Chondrocyte (in vitro differentiated cells): ENCODE results near the gene MED14. TPM values are rescaled to one million over a fixed set of nuclear protein-coding genes. Genes with fewer than 3 reads are reported as not detected.

Experiments
- DNase-seq: peaks from one replicate; pipeline ENCODE4 v3.0.0; 2021; ENCODE audit warnings: mixed read lengths, low spot score
- H3K27ac Mint-ChIP-seq: one replicate; pipeline ENCODE4 v1.8.0; 2021; ENCODE audit warnings: mild to moderate bottlenecking, moderate library complexity, mixed read lengths; ENCODE audit not compliant: unreplicated experiment
- H3K27me3 Mint-ChIP-seq: 2 replicates; pipeline ENCODE4 v1.8.0; 2021; ENCODE audit warnings: low read depth, mixed read lengths
- H3K36me3 Mint-ChIP-seq: 2 replicates; pipeline ENCODE4 v1.8.0; 2021; ENCODE audit warnings: low read depth, mixed read lengths
- H3K4me1 Mint-ChIP-seq: 2 replicates; pipeline ENCODE4 v1.8.0; 2021; ENCODE audit warnings: low read depth, mild to moderate bottlenecking, mixed read lengths
- H3K4me3 Mint-ChIP-seq: one replicate; pipeline ENCODE4 v1.8.0; 2021; ENCODE audit warnings: mild to moderate bottlenecking, moderate library complexity, mixed read lengths; ENCODE audit not compliant: unreplicated experiment
- H3K9me3 Mint-ChIP-seq: 2 replicates; pipeline ENCODE4 v1.8.0; 2021; ENCODE audit warnings: low read depth, mixed read lengths
- total RNA-seq: library from RNA; stranded (reverse); gene quantifications from 3 replicates; pipeline ENCODE4 v1.2.1, GENCODE V29; 2021
- TF ChIP-seq, protein P1 (sequence below): fragments of 200-600 bp; sonication (generic); IDR thresholded peaks from 2 replicates; pipeline ENCODE4 v1.5.0; 2021; ENCODE audit warnings: antibody characterized with exemption, mild to moderate bottlenecking, moderate library complexity

MED14 gene
- total RNA-seq, 1 donor from 2014 or later: 62.9 TPM

- H3K9me3 Mint-ChIP-seq: no peaks in the 10 kb centered on the region
- TF ChIP-seq, protein P1, sequence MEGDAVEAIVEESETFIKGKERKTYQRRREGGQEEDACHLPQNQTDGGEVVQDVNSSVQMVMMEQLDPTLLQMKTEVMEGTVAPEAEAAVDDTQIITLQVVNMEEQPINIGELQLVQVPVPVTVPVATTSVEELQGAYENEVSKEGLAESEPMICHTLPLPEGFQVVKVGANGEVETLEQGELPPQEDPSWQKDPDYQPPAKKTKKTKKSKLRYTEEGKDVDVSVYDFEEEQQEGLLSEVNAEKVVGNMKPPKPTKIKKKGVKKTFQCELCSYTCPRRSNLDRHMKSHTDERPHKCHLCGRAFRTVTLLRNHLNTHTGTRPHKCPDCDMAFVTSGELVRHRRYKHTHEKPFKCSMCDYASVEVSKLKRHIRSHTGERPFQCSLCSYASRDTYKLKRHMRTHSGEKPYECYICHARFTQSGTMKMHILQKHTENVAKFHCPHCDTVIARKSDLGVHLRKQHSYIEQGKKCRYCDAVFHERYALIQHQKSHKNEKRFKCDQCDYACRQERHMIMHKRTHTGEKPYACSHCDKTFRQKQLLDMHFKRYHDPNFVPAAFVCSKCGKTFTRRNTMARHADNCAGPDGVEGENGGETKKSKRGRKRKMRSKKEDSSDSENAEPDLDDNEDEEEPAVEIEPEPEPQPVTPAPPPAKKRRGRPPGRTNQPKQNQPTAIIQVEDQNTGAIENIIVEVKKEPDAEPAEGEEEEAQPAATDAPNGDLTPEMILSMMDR: no peak
- peaks cover 14% of the 10 kb centered on the region for H3K36me3 Mint-ChIP-seq
- H3K27ac Mint-ChIP-seq: no peak overlapping the region
- H3K4me1 Mint-ChIP-seq: peaks cover 5% of the 10 kb centered on the region
- H3K27me3 Mint-ChIP-seq: no peaks in the 10 kb centered on the region
- no peak for DNase-seq
- no peak overlapping the region for H3K4me3 Mint-ChIP-seq
Measured at GRCh38 chrX:40687169-40687568, 48.2 kb downstream of the MED14 start.

DNA sequence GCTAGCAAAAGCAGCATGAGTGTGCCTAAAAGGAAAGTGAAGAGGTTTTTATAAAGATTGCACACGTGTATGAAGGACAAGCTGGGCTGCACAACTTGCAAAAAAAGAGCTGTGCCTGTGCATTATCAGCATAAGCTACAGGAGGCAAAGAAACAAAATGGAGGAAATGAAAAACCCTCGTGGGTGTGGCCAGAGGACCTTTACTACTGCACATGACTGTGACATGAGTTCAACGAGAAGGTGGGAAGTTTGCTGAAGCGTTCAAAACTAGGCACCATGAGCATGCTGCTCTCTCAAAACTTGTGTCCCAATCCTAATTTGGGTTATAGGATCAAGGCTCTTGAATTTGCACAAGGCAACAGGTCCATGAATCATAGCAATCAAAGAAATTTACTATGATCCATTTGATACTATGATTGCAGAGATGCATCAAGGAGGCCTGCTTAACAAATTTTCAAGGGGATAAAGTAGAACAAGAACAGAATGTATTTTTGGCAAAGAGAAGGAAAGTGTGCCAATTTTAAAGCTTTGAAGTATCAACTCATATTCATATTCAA lies 49.9 kb downstream of the MED14 start:
- no peak for DNase-seq
- Mint-ChIP-seq H3K4me3 (no peak overlapping the region), H3K27ac (no peak overlapping the region), H3K27me3 (no peaks in the 10 kb centered on the region), H3K9me3 (no peaks in the 10 kb centered on the region), H3K36me3 (peaks cover 11% of the 10 kb centered on the region), H3K4me1 (peaks cover 5% of the 10 kb centered on the region)
- TF ChIP-seq, protein P1: no peak

- Mint-ChIP-seq H3K27ac (no peak overlapping the region), H3K27me3 (no peaks in the 10 kb centered on the region), H3K4me1 (peaks cover 5% of the 10 kb centered on the region), H3K36me3 (peaks cover 15% of the 10 kb centered on the region), H3K4me3 (no peak overlapping the region), H3K9me3 (no peaks in the 10 kb centered on the region)
- TF ChIP-seq, protein P1: no peak
- no peak for DNase-seq
Measured at GRCh38 chrX:40684092-40684491, 51.2 kb downstream of the MED14 start.

DNA sequence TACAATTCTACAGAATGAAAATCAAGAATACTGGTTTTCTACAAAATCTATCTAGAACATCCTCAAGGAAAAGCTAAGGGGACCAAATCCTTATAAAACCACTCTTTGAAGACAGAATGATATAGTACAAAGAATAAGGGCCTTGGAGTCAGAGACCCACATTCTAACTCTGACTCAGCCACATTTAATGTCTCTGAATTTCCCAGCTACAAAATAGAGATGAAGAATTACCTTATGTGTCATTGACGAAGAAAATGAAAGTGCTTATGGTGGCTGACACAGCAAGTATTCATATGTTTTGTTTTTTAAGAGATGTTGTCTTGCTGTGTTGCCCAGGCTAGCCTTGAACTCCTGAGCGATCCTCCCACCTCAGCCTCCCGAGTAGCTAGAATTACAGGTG lies 52.1 kb downstream of the MED14 start:
- TF ChIP-seq, protein P1: no peak
- no peak for DNase-seq

DNA sequence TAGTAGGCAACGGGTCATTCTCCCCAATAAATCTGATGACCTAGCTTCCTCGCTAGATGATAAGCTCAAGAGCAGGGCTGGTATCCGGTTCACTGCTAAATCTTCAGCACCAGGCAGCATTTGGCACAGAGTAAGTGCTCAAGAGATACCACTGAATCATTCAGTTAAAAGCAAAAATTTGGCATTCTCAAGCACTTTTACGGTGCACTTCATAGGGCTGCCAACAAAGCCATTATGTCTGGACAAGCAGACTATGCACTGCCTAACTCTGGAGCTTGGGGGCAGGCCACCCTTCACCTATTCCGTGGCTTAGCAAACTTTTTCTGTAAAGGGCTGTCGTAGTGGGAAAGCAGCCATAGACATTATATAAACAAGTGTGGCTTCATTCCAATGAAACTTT lies 64.2 kb downstream of the MED14 start:
- Mint-ChIP-seq H3K27ac (no peak overlapping the region), H3K36me3 (peaks cover 14% of the 10 kb centered on the region), H3K4me1 (no peaks in the 10 kb centered on the region), H3K27me3 (no peaks in the 10 kb centered on the region), H3K9me3 (no peaks in the 10 kb centered on the region), H3K4me3 (no peak overlapping the region)
- DNase-seq: no peak
- TF ChIP-seq, protein P1: no peak

More for the DNA sequence above, 52.1 kb downstream of the MED14 start:
- H3K4me1 Mint-ChIP-seq: peaks cover 5% of the 10 kb centered on the region
- no peak overlapping the region for H3K27ac Mint-ChIP-seq
- H3K4me3 Mint-ChIP-seq: no peak overlapping the region
- H3K27me3 Mint-ChIP-seq: no peaks in the 10 kb centered on the region
- H3K36me3 Mint-ChIP-seq: peaks cover 15% of the 10 kb centered on the region
- H3K9me3 Mint-ChIP-seq: no peaks in the 10 kb centered on the region
